HCT116 (cell line): ENCODE data around the gene GPHN. TPM values are rescaled to one million over a fixed set of nuclear protein-coding genes. Genes with fewer than 3 reads are reported as not detected.
"Not testable (repeated sequence)": the region's sequence is repeated elsewhere in the genome, so short reads cannot be mapped to it uniquely, and the experiment has no call there.

ENCODE experiments used
- ATAC-seq: fragments of 200-7000 bp; cut with Tn5 transposase; 2 replicates; pipeline ENCODE4 v1.9.1; 2020; ENCODE audit warnings: mild to moderate bottlenecking, moderate library complexity
- BruUV-seq: library from RNA; stranded (reverse); fragments of 400-500 nt; replicated peaks from 2 replicates; lab custom pipeline; 2021; lab: Mats Ljungman, UMichigan
- CTCF ChIA-PET: fragments of 300-600 bp; sonication (Branson Sonifier 250); formaldehyde crosslinking; loops from one replicate; lab custom pipeline; 2021; ENCODE audit warnings: antibody characterized with exemption; lab: Charles Lee
- POLR2A ChIA-PET: fragments of 300-600, 350-600 bp; sonication (Branson Sonifier 250); formaldehyde crosslinking; loops from one replicate; lab custom pipeline; 2021; ENCODE audit warnings: antibody characterized with exemption; lab: Charles Lee
- RAD21 ChIA-PET, 2 experiments: fragments of 300-600 bp; sonication (Branson Sonifier 250); formaldehyde crosslinking; loops; one replicate each; lab custom pipeline; 2023; ENCODE audit warnings: low total read pairs in 2 of 2; ENCODE audit not compliant: uncharacterized antibody in 2 of 2, unreplicated experiment in 2 of 2, low non-redundant PET in 1 of 2; lab: Charles Lee
- DNase-seq: peaks from one replicate; pipeline ENCODE4 v3.0.0-alpha.2; 2010; ENCODE audit warnings: low read depth, low spot score
- H2AFZ ChIP-seq: fragments of 200-600 bp; shearing (Covaris generic), sonication (generic); 2 replicates; pipeline ENCODE4 v1.6.1; 2017; ENCODE audit warnings: low read depth, mixed run types, mixed read lengths, antibody characterized with exemption, low read length; ENCODE audit not compliant: poor library complexity, severe bottlenecking
- H3K27ac ChIP-seq: 2 replicates; pipeline ENCODE4 v1.5.1; 2012; ENCODE audit warnings: low read depth, low read length
- H3K27me3 ChIP-seq: fragments of 200-600 bp; sonication (generic); 2 replicates; pipeline ENCODE4 v1.6.1; 2016; ENCODE audit warnings: mixed run types, low read length, mixed read lengths; ENCODE audit not compliant: insufficient read depth
- H3K36me3 ChIP-seq, 2 experiments: fragments of 200-500 bp in 1 of 2; fragments of 200-600 bp in 1 of 2; sonication (Bioruptor generic) in 1 of 2; sonication (generic) in 1 of 2; 2 replicates each; pipeline versions ENCODE4 v1.5.1 to v1.6.1; 2014 to 2016; ENCODE audit warnings: low read length in 2 of 2, inconsistent platforms in 1 of 2, mixed read lengths in 1 of 2, mixed run types in 1 of 2; ENCODE audit not compliant: insufficient read depth in 2 of 2, control insufficient read depth in 1 of 2
- H3K4me1 ChIP-seq, 2 experiments: fragments of 200-600 bp in 1 of 2; sonication (generic) in 1 of 2; 2 replicates each; pipeline versions ENCODE4 v1.5.1 to v1.6.1; 2012 to 2017; ENCODE audit warnings: low read length in 2 of 2, inconsistent platforms in 1 of 2, mild to moderate bottlenecking in 1 of 2, mixed read lengths in 1 of 2, mixed run types in 1 of 2, moderate library complexity in 1 of 2; ENCODE audit not compliant: insufficient read depth in 2 of 2, control insufficient read depth in 1 of 2
- H3K4me2 ChIP-seq: fragments of 200-600 bp; sonication (generic); 2 replicates; pipeline ENCODE4 v1.6.1; 2017; ENCODE audit warnings: mixed run types, low read length, mixed read lengths
- H3K4me3 ChIP-seq, 2 experiments: fragments of 200-600 bp in 1 of 2; sonication (generic) in 1 of 2; replicated peaks in 1 of 2; 2 replicates each; pipeline ENCODE4 v1.5.1; 2011 to 2016; ENCODE audit warnings: low read length in 2 of 2, control low read depth in 1 of 2, low read depth in 1 of 2, mild to moderate bottlenecking in 1 of 2, mixed read lengths in 1 of 2, mixed run types in 1 of 2
- H3K79me2 ChIP-seq: fragments of 200-600 bp; sonication (generic); 2 replicates; pipeline ENCODE4 v1.6.1; 2017; ENCODE audit warnings: mild to moderate bottlenecking, mixed run types, low read length, moderate library complexity, mixed read lengths; ENCODE audit not compliant: insufficient read depth
- H3K9ac ChIP-seq: fragments of 200-600 bp; sonication (generic); 2 replicates; pipeline ENCODE4 v1.6.1; 2016; ENCODE audit warnings: low read length, mixed read lengths
- H3K9me2 ChIP-seq: fragments of 200-600 bp; sonication (generic), shearing (Covaris generic); 2 replicates; pipeline ENCODE4 v1.6.1; 2017; ENCODE audit warnings: mixed run types, mild to moderate bottlenecking, moderate library complexity; ENCODE audit not compliant: insufficient read depth
- H3K9me3 ChIP-seq, 2 experiments: fragments of 200-500 bp in 1 of 2; fragments of 200-600 bp in 1 of 2; sonication (Bioruptor generic) in 1 of 2; sonication (generic) in 1 of 2; 2 replicates each; pipeline ENCODE4 v1.6.1; 2014 to 2017; ENCODE audit warnings: low read length in 2 of 2, mixed read lengths in 2 of 2, inconsistent platforms in 1 of 2, low read depth in 1 of 2, mild to moderate bottlenecking in 1 of 2, mixed run types in 1 of 2, moderate library complexity in 1 of 2; ENCODE audit not compliant: control insufficient read depth in 1 of 2, insufficient read depth in 1 of 2
- H4K20me1 ChIP-seq: fragments of 200-600 bp; sonication (generic), shearing (Covaris generic); 2 replicates; pipeline ENCODE4 v1.6.1; 2017; ENCODE audit warnings: mixed run types, mild to moderate bottlenecking, moderate library complexity; ENCODE audit not compliant: insufficient read depth
- ATF3 ChIP-seq: IDR thresholded peaks from 2 replicates; pipeline ENCODE4 v1.6.1; 2012
- CEBPB ChIP-seq: IDR thresholded peaks from 2 replicates; pipeline ENCODE4 v1.6.1; 2012; ENCODE audit warnings: low read depth
- CTCF ChIP-seq, 3 experiments: fragments of 200-600 bp in 1 of 3; sonication (generic) in 1 of 3; IDR thresholded peaks in 2 of 3; conservative IDR thresholded peaks in 1 of 3; 2 replicates each; pipeline ENCODE4 v1.5.1; 2012 to 2017; ENCODE audit warnings: low read depth in 2 of 3, low read length in 2 of 3, antibody characterized with exemption in 1 of 3, borderline replicate concordance in 1 of 3, control low read depth in 1 of 3, mild to moderate bottlenecking in 1 of 3, mixed read lengths in 1 of 3, mixed run types in 1 of 3, moderate library complexity in 1 of 3; ENCODE audit not compliant: insufficient read depth in 1 of 3
- EGR1 ChIP-seq: IDR thresholded peaks from 2 replicates; pipeline ENCODE4 v1.6.1; 2012; ENCODE audit warnings: low read depth
- EZH2 ChIP-seq: fragments of 200-600 bp; sonication (generic); IDR thresholded peaks from 2 replicates; pipeline ENCODE4 v1.6.1; 2017; ENCODE audit warnings: antibody characterized with exemption, mixed run types
- POLR2AphosphoS5 ChIP-seq: IDR thresholded peaks from 2 replicates; pipeline ENCODE4 v1.6.1; 2011; ENCODE audit warnings: mild to moderate bottlenecking, low read depth, low read length, moderate library complexity
- RAD21 ChIP-seq: IDR thresholded peaks from 2 replicates; pipeline ENCODE4 v1.6.1; 2012; ENCODE audit warnings: low read depth, mild to moderate bottlenecking
- SRF ChIP-seq: IDR thresholded peaks from 2 replicates; pipeline ENCODE4 v1.6.1; 2012; ENCODE audit warnings: low read depth
- TCF7L2 ChIP-seq: IDR thresholded peaks from 2 replicates; pipeline ENCODE4 v1.7.0; 2011; ENCODE audit warnings: borderline replicate concordance, inconsistent platforms; ENCODE audit not compliant: insufficient read depth, insufficient read length; ENCODE audit errors: extremely low read depth
- YY1 ChIP-seq: IDR thresholded peaks from 2 replicates; pipeline ENCODE4 v1.6.1; 2011; ENCODE audit warnings: low read length, low read depth, moderate library complexity, mild to moderate bottlenecking; ENCODE audit not compliant: insufficient replicate concordance; ENCODE audit errors: extremely low read depth
- ZFX ChIP-seq: fragments of 450-650 bp; IDR thresholded peaks from 2 replicates; pipeline ENCODE4 v1.6.1; 2017
- ZNF274 ChIP-seq: fragments of 200-500 bp; sonication (Bioruptor generic); IDR thresholded peaks from 2 replicates; pipeline ENCODE4 v1.6.1; 2014; ENCODE audit warnings: mild to moderate bottlenecking, low read depth, low read length, inconsistent platforms
- intact Hi-C: fragments of 100-400 bp; cut with micrococcal nuclease; formaldehyde crosslinking; loops from 2 replicates; pipeline ENCODE4 v1.10.0; 2022
- total RNA-seq: library from RNA; stranded (reverse); gene quantifications from one replicate; pipeline ENCODE4 v1.2.1, GENCODE V29; 2021; ENCODE audit not compliant: unreplicated experiment

The GPHN gene
- total RNA-seq, 1 experiment from 2014 or later, result 43.8 TPM

- H3K27ac ChIP-seq, H3K9me3 ChIP-seq, H3K9me2 ChIP-seq, H2AFZ ChIP-seq, intact Hi-C loops, H3K4me2 ChIP-seq, POLR2A ChIA-PET, ATAC-seq, DNase-seq, H3K27me3 ChIP-seq, CTCF ChIA-PET, H3K4me3 ChIP-seq, RAD21 ChIA-PET, H4K20me1 ChIP-seq, H3K4me1 ChIP-seq, H3K36me3 ChIP-seq, H3K9ac ChIP-seq, BruUV-seq: not testable (repeated sequence)
- H3K79me2 ChIP-seq, result peaks cover 56% of the 10 kb centered on the region
Observed at GRCh38 chr14:66545191-66545590, 37.2 kb downstream of the GPHN start.

GRCh38 chr14:66545751-66546150 lies 37.8 kb downstream of the GPHN start:
- RAD21 ChIA-PET, H3K4me1 ChIP-seq, DNase-seq, H3K27me3 ChIP-seq, ATAC-seq, CTCF ChIA-PET, H3K9me2 ChIP-seq, H3K9ac ChIP-seq, H4K20me1 ChIP-seq, H3K9me3 ChIP-seq, H3K36me3 ChIP-seq, intact Hi-C loops, H3K4me3 ChIP-seq, H3K4me2 ChIP-seq, H2AFZ ChIP-seq, BruUV-seq, H3K27ac ChIP-seq, POLR2A ChIA-PET: not testable (repeated sequence)
- peaks cover 52% of the 10 kb centered on the region for H3K79me2 ChIP-seq

GRCh38 chr14:66563731-66564130 lies 55.8 kb downstream of the GPHN start:
- no peak for DNase-seq
- ChIA-PET POLR2A (no interaction called here), CTCF (no interaction called here), RAD21 (no interaction called here)
- H4K20me1 ChIP-seq, result 0 out of 2 replicates have a peak, but pooled peaks cover 6% of the 10 kb centered on the region
- no peaks in the 10 kb centered on the region for H3K9me3 ChIP-seq
- H3K79me2 ChIP-seq, result peaks cover 64% of the 10 kb centered on the region
- H3K4me1 ChIP-seq, result no peaks in the 10 kb centered on the region
- BruUV-seq, result no TSS peak
- H3K27ac ChIP-seq, result no peak overlapping the region
- no peak overlapping the region for H3K4me2 ChIP-seq
- no peak overlapping the region for H3K4me3 ChIP-seq
- intact Hi-C loops, result no loop called here
- no peaks in the 10 kb centered on the region for H3K27me3 ChIP-seq
- no peak overlapping the region for H2AFZ ChIP-seq
- no peaks in the 10 kb centered on the region for H3K9me2 ChIP-seq
- H3K9ac ChIP-seq, result no peak overlapping the region
- no peak for ATAC-seq
- no peaks in the 10 kb centered on the region for H3K36me3 ChIP-seq
- no peak for TF ChIP-seq SRF
- no peak for TF ChIP-seq CEBPB
- TF ChIP-seq ATF3, result no peak
- no peak for TF ChIP-seq CTCF (IDR thresholded peaks at IDR 0.05 in 2 of 3, conservative IDR thresholded peaks at IDR 0.05 in 1 of 3; ENCODE audit: borderline replicate concordance in 1 of 3, insufficient read depth in 1 of 3, low read depth in 2 of 3, low read length in 2 of 3)
- TF ChIP-seq EZH2, result no peak
- TF ChIP-seq EGR1, result no peak
- TF ChIP-seq RAD21, result no peak
- no peak for TF ChIP-seq TCF7L2
- no peak for TF ChIP-seq ZFX
- TF ChIP-seq YY1, result no peak
- no peak for TF ChIP-seq POLR2AphosphoS5
- no peak for TF ChIP-seq ZNF274
